ENCODE results near the gene PRR3. TPM values are rescaled to one million over a fixed set of nuclear protein-coding genes. Genes with fewer than 3 reads are reported as not detected.

PRR3 gene
- total RNA-seq, 1 donor from 2014 or later, result 2.1 TPM

- Histone ChIP-seq H3K27me3 (ENCODE audit: control insufficient read depth, insufficient read depth, low read length) (no peaks in the 10 kb centered on the region), H3K4me3 (ENCODE audit: low read depth, low read length) (no peak overlapping the region), H3K36me3 (ENCODE audit: control insufficient read depth, insufficient read depth, low read length) (peaks cover 16% of the 10 kb centered on the region)
- TF ChIP-seq CTCF (IDR thresholded peaks at IDR 0.05; ENCODE audit: insufficient read depth, low read length, severe bottlenecking), result no peak
- DNase-seq (ENCODE audit: low read depth), result no peak
- FAIRE-seq, result no peak
Measured at GRCh38 chr6:30610065-30610464, 53.0 kb downstream of the PRR3 start.

- DNase-seq (ENCODE audit: low read depth) (no peak), FAIRE-seq (no peak)
- H3K27me3 ChIP-seq (ENCODE audit: control insufficient read depth, insufficient read depth, low read length), result no peaks in the 10 kb centered on the region
- no peak overlapping the region for H3K4me3 ChIP-seq (ENCODE audit: low read depth, low read length)
- peaks cover 13% of the 10 kb centered on the region for H3K36me3 ChIP-seq (ENCODE audit: control insufficient read depth, insufficient read depth, low read length)
- no peak for TF ChIP-seq CTCF (IDR thresholded peaks at IDR 0.05; ENCODE audit: insufficient read depth, low read length, severe bottlenecking)
Measured at GRCh38 chr6:30611150-30611855, 54.2 kb downstream of the PRR3 start.

GRCh38 chr6:30611856-30612194 lies 54.7 kb downstream of the PRR3 start:
- Histone ChIP-seq H3K36me3 (ENCODE audit: control insufficient read depth, insufficient read depth, low read length) (peaks cover 16% of the 10 kb centered on the region), H3K4me3 (ENCODE audit: low read depth, low read length) (no peak overlapping the region), H3K27me3 (ENCODE audit: control insufficient read depth, insufficient read depth, low read length) (no peaks in the 10 kb centered on the region)
- TF ChIP-seq CTCF (IDR thresholded peaks at IDR 0.05; ENCODE audit: insufficient read depth, low read length, severe bottlenecking), result no peak
- FAIRE-seq (no peak), DNase-seq (ENCODE audit: low read depth) (no peak)

- no peak overlapping the region for H3K4me3 ChIP-seq (ENCODE audit: low read depth, low read length)
- H3K27me3 ChIP-seq (ENCODE audit: control insufficient read depth, insufficient read depth, low read length), result no peaks in the 10 kb centered on the region
- FAIRE-seq (no peak), DNase-seq (ENCODE audit: low read depth) (peak; percentile 40)
- TF ChIP-seq CTCF (IDR thresholded peaks at IDR 0.05; ENCODE audit: insufficient read depth, low read length, severe bottlenecking), result peak; percentile 30
- peaks cover 17% of the 10 kb centered on the region for H3K36me3 ChIP-seq (ENCODE audit: control insufficient read depth, insufficient read depth, low read length)
Measured at GRCh38 chr6:30612213-30612612, 55.1 kb downstream of the PRR3 start.

GRCh38 chr6:30612687-30613248 lies 55.7 kb downstream of the PRR3 start:
- no peak overlapping the region for H3K4me3 ChIP-seq (ENCODE audit: low read depth, low read length)
- DNase-seq (ENCODE audit: low read depth) (no peak), FAIRE-seq (no peak)
- H3K27me3 ChIP-seq (ENCODE audit: control insufficient read depth, insufficient read depth, low read length), result no peaks in the 10 kb centered on the region
- peaks cover 16% of the 10 kb centered on the region for H3K36me3 ChIP-seq (ENCODE audit: control insufficient read depth, insufficient read depth, low read length)
- no peak for TF ChIP-seq CTCF (IDR thresholded peaks at IDR 0.05; ENCODE audit: insufficient read depth, low read length, severe bottlenecking)

Other genes starting within 250 kb of the PRR3 start
- gene TRIM39, start 230.4 kb upstream of the PRR3 start, total RNA-seq, result 8.4 and 11.1 TPM in 2 replicates
- 29.0 and 45.2 TPM in 2 replicates for gene RPP21, start 212.1 kb upstream of the PRR3 start, total RNA-seq
- gene HLA-E, start 67.8 kb upstream of the PRR3 start, total RNA-seq, result 215 and 232 TPM in 2 replicates
- 21.9 and 35.2 TPM in 2 replicates for gene GNL1, start 806 bp upstream of the PRR3 start, total RNA-seq
- 31.9 and 35.1 TPM in 2 replicates for gene ABCF1, start 14.1 kb downstream of the PRR3 start, total RNA-seq
- gene PPP1R10, start 59.9 kb downstream of the PRR3 start, total RNA-seq, result 10.5 and 18.3 TPM in 2 replicates
- gene MRPS18B, start 60.5 kb downstream of the PRR3 start, total RNA-seq, result 62.1 and 64.0 TPM in 2 replicates
- gene ATAT1, start 69.6 kb downstream of the PRR3 start, total RNA-seq, result 1.8 and 2.9 TPM in 2 replicates
- gene C6orf136, start 89.8 kb downstream of the PRR3 start, total RNA-seq, result 1.8 and 2.7 TPM in 2 replicates
- gene DHX16, start 115.7 kb downstream of the PRR3 start, total RNA-seq, result 38.4 and 44.3 TPM in 2 replicates
- gene PPP1R18, start 129.3 kb downstream of the PRR3 start, total RNA-seq, result 26.0 and 32.6 TPM in 2 replicates
- 0.26 and 0.51 TPM in 2 replicates for gene NRM, start 133.7 kb downstream of the PRR3 start, total RNA-seq
- gene MDC1, start 160.0 kb downstream of the PRR3 start, total RNA-seq, result 2.4 and 2.7 TPM in 2 replicates
- gene TUBB, start 163.1 kb downstream of the PRR3 start, total RNA-seq, result 131 and 136 TPM in 2 replicates
- 15.1 and 20.0 TPM in 2 replicates for gene FLOT1, start 185.4 kb downstream of the PRR3 start, total RNA-seq
- gene IER3, start 187.3 kb downstream of the PRR3 start, total RNA-seq, result 186 and 279 TPM in 2 replicates

Data from bronchial epithelial cell (primary cell).